Measurements from ENCODE around the gene GSTO1. TPM values are rescaled to one million over a fixed set of nuclear protein-coding genes. Genes with fewer than 3 reads are reported as not detected.

Gene GSTO1
- total RNA-seq, 1 donor from 2014 or later: 195 TPM

DNA sequence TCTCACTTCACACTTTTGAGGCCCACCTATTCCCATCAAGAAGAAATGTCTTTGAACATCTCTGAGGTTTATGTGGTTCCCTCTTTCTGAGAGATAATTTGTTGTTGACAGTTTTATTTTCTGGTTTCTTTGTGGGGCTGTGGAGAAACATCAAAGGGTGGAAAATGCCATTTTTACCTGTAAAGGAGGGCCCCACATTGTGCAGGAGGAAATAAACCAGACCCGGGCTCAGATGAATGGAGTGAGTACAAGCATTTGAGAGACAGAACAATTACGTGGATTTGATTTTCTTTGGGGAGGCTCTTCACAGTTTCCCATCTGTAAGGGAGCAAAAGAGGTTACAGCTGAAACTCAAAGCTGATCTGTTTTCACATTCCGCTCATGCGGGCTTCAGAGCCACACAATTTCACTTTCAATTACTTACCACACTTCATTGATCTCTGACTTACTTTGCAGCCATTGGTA, 53.8 kb downstream of the GSTO1 start:
- no peak for DNase-seq (ENCODE audit: low read depth)
- no peak overlapping the region for H3K4me3 ChIP-seq (ENCODE audit: low read depth, low read length)
- no peak for TF ChIP-seq CTCF (conservative IDR thresholded peaks at IDR 0.05; ENCODE audit: low read depth, low read length)

- no peak overlapping the region for H3K4me3 ChIP-seq (ENCODE audit: low read depth, low read length)
- no peak for DNase-seq (ENCODE audit: low read depth)
- TF ChIP-seq CTCF (conservative IDR thresholded peaks at IDR 0.05; ENCODE audit: low read depth, low read length): no peak
Observed at GRCh38 chr10:104309980-104310978, 55.6 kb downstream of the GSTO1 start.

GRCh38 chr10:104311184-104311720, 56.6 kb downstream of the GSTO1 start:
- DNase-seq (ENCODE audit: low read depth): no peak
- TF ChIP-seq CTCF (conservative IDR thresholded peaks at IDR 0.05; ENCODE audit: low read depth, low read length): no peak
- no peak overlapping the region for H3K4me3 ChIP-seq (ENCODE audit: low read depth, low read length)

GRCh38 chr10:104314591-104315485, 60.1 kb downstream of the GSTO1 start:
- no peak for TF ChIP-seq CTCF (conservative IDR thresholded peaks at IDR 0.05; ENCODE audit: low read depth, low read length)
- no peak overlapping the region for H3K4me3 ChIP-seq (ENCODE audit: low read depth, low read length)
- no peak for DNase-seq (ENCODE audit: low read depth)

- no peak for DNase-seq (ENCODE audit: low read depth)
- no peak for TF ChIP-seq CTCF (conservative IDR thresholded peaks at IDR 0.05; ENCODE audit: low read depth, low read length)
- H3K4me3 ChIP-seq (ENCODE audit: low read depth, low read length): no peak overlapping the region
Observed at GRCh38 chr10:104315486-104315921, 60.8 kb downstream of the GSTO1 start.

- DNase-seq (ENCODE audit: low read depth): no peak
- TF ChIP-seq CTCF (conservative IDR thresholded peaks at IDR 0.05; ENCODE audit: low read depth, low read length): no peak
Observed at GRCh38 chr10:104316321-104317099, 61.8 kb downstream of the GSTO1 start.

More at GRCh38 chr10:104316321-104317099, 61.8 kb downstream of the GSTO1 start:
- no peak overlapping the region for H3K4me3 ChIP-seq (ENCODE audit: low read depth, low read length)
